Sigmoid colon (tissue), 4 donors: ENCODE measurements around the gene LPP.

Experiments
- CTCF ChIP-seq, 4 experiments: fragments of 450-650 bp in 3 of 4; fragments of 200-600 bp in 1 of 4; IDR thresholded peaks; one replicate each; pipeline ENCODE4 v1.5.1; 2016 to 2019; ENCODE audit warnings: antibody characterized with exemption in 4 of 4, mild to moderate bottlenecking in 3 of 4, moderate library complexity in 2 of 4
- EP300 ChIP-seq, 4 donors: sonication (generic); formaldehyde crosslinking; IDR thresholded peaks; one replicate each; pipeline ENCODE4 v1.6.1; 2017; ENCODE audit warnings: antibody characterized with exemption in 4 of 4
- POLR2A ChIP-seq, 2 donors: fragments of 450-650 bp; IDR thresholded peaks; one replicate each; pipeline ENCODE4 v1.6.1; 2016; ENCODE audit warnings: antibody characterized with exemption in 2 of 2, mild to moderate bottlenecking in 2 of 2, moderate library complexity in 2 of 2

DNA sequence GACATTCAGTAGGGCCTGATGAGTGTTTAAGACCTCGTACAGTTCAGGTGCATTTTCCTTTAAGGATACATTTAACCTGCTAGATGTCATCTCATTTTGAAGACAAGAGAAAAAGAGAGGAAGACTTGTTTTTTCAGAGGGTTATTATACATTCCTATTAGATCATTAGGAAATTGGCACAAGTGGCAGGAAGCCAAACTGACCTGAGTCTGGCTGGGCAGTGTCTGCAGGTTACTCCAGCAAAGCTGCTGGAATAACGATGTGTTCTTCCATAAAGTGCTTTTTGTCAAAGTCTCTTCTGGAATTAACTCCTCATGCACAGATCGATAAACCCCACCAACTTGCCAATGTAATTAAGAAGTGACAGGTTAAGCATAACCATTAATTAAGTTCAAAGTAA is 621.5 kb downstream of the LPP start:
- TF ChIP-seq CTCF (IDR thresholded peaks at IDR 0.05) (no peak), POLR2A (IDR thresholded peaks at IDR 0.05) (no peak), EP300 (IDR thresholded peaks at IDR 0.05) (no peak)
